Parathyroid adenoma (tissue), 2 donors: ENCODE data around the gene EPS8L1.
A peak's percentile ranks its signal among the peaks of the same experiment; 100 is the strongest.

Source experiments
- H2AFZ ChIP-seq: fragments of 300-600 bp; sonication (generic); one replicate; pipeline ENCODE4 v1.7.0; 2017; ENCODE audit warnings: antibody characterized with exemption, mild to moderate bottlenecking
- H3K27ac ChIP-seq: fragments of 300-600 bp; sonication (generic); one replicate; pipeline ENCODE4 v1.7.0; 2017
- H3K27me3 ChIP-seq: fragments of 300-600 bp; sonication (generic); one replicate; pipeline ENCODE4 v1.7.0; 2017; ENCODE audit warnings: low read length; ENCODE audit not compliant: control insufficient read depth, insufficient read depth
- H3K36me3 ChIP-seq: fragments of 300-600 bp; sonication (generic); one replicate; pipeline ENCODE4 v1.7.0; 2017; ENCODE audit warnings: low read length; ENCODE audit not compliant: control insufficient read depth, insufficient read depth
- H3K4me1 ChIP-seq: fragments of 300-600 bp; sonication (generic); one replicate; pipeline ENCODE4 v1.7.0; 2017; ENCODE audit warnings: control low read depth
- H3K4me2 ChIP-seq: fragments of 300-600 bp; sonication (generic); one replicate; pipeline ENCODE4 v1.7.0; 2017; ENCODE audit warnings: low read length
- H3K4me3 ChIP-seq: fragments of 300-600 bp; sonication (generic); one replicate; pipeline ENCODE4 v1.7.0; 2017; ENCODE audit warnings: low read depth, low read length
- H3K79me2 ChIP-seq: fragments of 300-600 bp; sonication (generic); one replicate; pipeline ENCODE4 v1.7.0; 2017; ENCODE audit warnings: control low read depth
- H3K9ac ChIP-seq: fragments of 300-600 bp; sonication (generic); one replicate; pipeline ENCODE4 v1.7.0; 2017; ENCODE audit warnings: mild to moderate bottlenecking
- H3K9me3 ChIP-seq: fragments of 300-600 bp; sonication (generic); one replicate; pipeline ENCODE4 v1.7.0; 2017; ENCODE audit warnings: low read length; ENCODE audit not compliant: control insufficient read depth
- CTCF ChIP-seq: fragments of 300-600 bp; sonication (generic); IDR thresholded peaks from one replicate; pipeline ENCODE4 v1.7.0; 2017; ENCODE audit warnings: antibody characterized with exemption, mild to moderate bottlenecking
- donor health status: primary hyperparathyroidism.

The EPS8L1 gene

GRCh38 chr19:55112246-55112776, 36.6 kb downstream of the EPS8L1 start:
- H3K4me1 ChIP-seq = peaks cover 15% of the 10 kb centered on the region
- H3K36me3 ChIP-seq = no peaks in the 10 kb centered on the region
- peaks cover 33% of the 10 kb centered on the region for H3K79me2 ChIP-seq
- no peaks in the 10 kb centered on the region for H3K27me3 ChIP-seq
- TF ChIP-seq CTCF = no peak
- no peak overlapping the region for H2AFZ ChIP-seq
- H3K4me2 ChIP-seq = no peak overlapping the region
- no peaks in the 10 kb centered on the region for H3K9me3 ChIP-seq
- H3K27ac ChIP-seq = peak overlapping the region; percentile 81
- H3K9ac ChIP-seq = no peak overlapping the region
- H3K4me3 ChIP-seq = no peak overlapping the region

GRCh38 chr19:55112777-55113569, 37.3 kb downstream of the EPS8L1 start:
- H3K27ac ChIP-seq = peak overlapping the region; percentile 81
- H3K4me3 ChIP-seq = peak overlapping the region; percentile 34
- H3K9ac ChIP-seq = no peak overlapping the region
- H3K9me3 ChIP-seq = no peaks in the 10 kb centered on the region
- no peak overlapping the region for H2AFZ ChIP-seq
- H3K4me1 ChIP-seq = peaks cover 16% of the 10 kb centered on the region
- H3K27me3 ChIP-seq = no peaks in the 10 kb centered on the region
- peak overlapping the region; percentile 67 for H3K4me2 ChIP-seq
- H3K79me2 ChIP-seq = peaks cover 33% of the 10 kb centered on the region
- no peak for TF ChIP-seq CTCF
- no peaks in the 10 kb centered on the region for H3K36me3 ChIP-seq

GRCh38 chr19:55113570-55114039, 37.9 kb downstream of the EPS8L1 start:
- H3K27me3 ChIP-seq = no peaks in the 10 kb centered on the region
- peak overlapping the region; percentile 34 for H3K4me3 ChIP-seq
- no peaks in the 10 kb centered on the region for H3K36me3 ChIP-seq
- H2AFZ ChIP-seq = no peak overlapping the region
- peaks cover 19% of the 10 kb centered on the region for H3K4me1 ChIP-seq
- H3K79me2 ChIP-seq = peaks cover 33% of the 10 kb centered on the region
- peak overlapping the region; percentile 67 for H3K4me2 ChIP-seq
- no peaks in the 10 kb centered on the region for H3K9me3 ChIP-seq
- no peak overlapping the region for H3K9ac ChIP-seq
- TF ChIP-seq CTCF = no peak
- H3K27ac ChIP-seq = peak overlapping the region; percentile 81

GRCh38 chr19:55114566-55115145, 39.0 kb downstream of the EPS8L1 start:
- Histone ChIP-seq H2AFZ (no peak overlapping the region), H3K36me3 (no peaks in the 10 kb centered on the region), H3K9ac (no peak overlapping the region), H3K9me3 (no peaks in the 10 kb centered on the region), H3K27me3 (no peaks in the 10 kb centered on the region), H3K27ac (peak overlapping the region; percentile 41), H3K79me2 (peaks cover 33% of the 10 kb centered on the region), H3K4me2 (no peak overlapping the region), H3K4me1 (peaks cover 19% of the 10 kb centered on the region), H3K4me3 (no peak overlapping the region)
- TF ChIP-seq CTCF = no peak
